H9 (cell line): ENCODE results near the gene ANKK1. TPM values are rescaled to one million over a fixed set of nuclear protein-coding genes. Genes with fewer than 3 reads are reported as not detected.

Experiments
- DNase-seq: peaks from one replicate; pipeline ENCODE4 v3.0.0-alpha.2; 2017
- H2AFZ ChIP-seq: one replicate; pipeline ENCODE4 v1.6.1; 2013; ENCODE audit warnings: mild to moderate bottlenecking, low read length, control low read depth, moderate library complexity
- H2AK5ac ChIP-seq: 2 replicates; pipeline ENCODE4 v1.6.1; 2013; ENCODE audit warnings: low read length, control low read depth, mixed read lengths; ENCODE audit not compliant: insufficient read length
- H2BK120ac ChIP-seq: one replicate; pipeline ENCODE4 v1.6.1; 2013; ENCODE audit warnings: low read depth, mild to moderate bottlenecking, low read length, control low read depth, inconsistent platforms; ENCODE audit not compliant: poor library complexity, severe bottlenecking
- H2BK12ac ChIP-seq: 2 replicates; pipeline ENCODE4 v1.6.1; 2013; ENCODE audit warnings: low read length, control low read depth, mixed read lengths, low read depth; ENCODE audit not compliant: insufficient read length
- H2BK15ac ChIP-seq: 2 replicates; pipeline ENCODE4 v1.6.1; 2013; ENCODE audit warnings: low read depth, low read length, control low read depth
- H2BK20ac ChIP-seq: one replicate; pipeline ENCODE4 v1.6.1; 2013; ENCODE audit warnings: low read depth, mild to moderate bottlenecking, low read length, control low read depth, inconsistent platforms; ENCODE audit not compliant: poor library complexity, severe bottlenecking
- H2BK5ac ChIP-seq: 2 replicates; pipeline ENCODE4 v1.6.1; 2013; ENCODE audit warnings: low read length, control low read depth, mixed read lengths; ENCODE audit not compliant: insufficient read length
- H3K14ac ChIP-seq: 2 replicates; pipeline ENCODE4 v1.6.1; 2013; ENCODE audit warnings: low read length, control low read depth; ENCODE audit not compliant: insufficient read depth
- H3K18ac ChIP-seq: 2 replicates; pipeline ENCODE4 v1.6.1; 2013; ENCODE audit warnings: low read depth, mild to moderate bottlenecking, mixed read lengths, low read length, control low read depth; ENCODE audit not compliant: insufficient read length
- H3K23ac ChIP-seq: 2 replicates; pipeline ENCODE4 v1.6.1; 2013; ENCODE audit warnings: low read length, control low read depth, mixed read lengths, low read depth; ENCODE audit not compliant: insufficient read length
- H3K23me2 ChIP-seq: 2 replicates; pipeline ENCODE4 v1.6.1; 2013; ENCODE audit warnings: low read depth, mild to moderate bottlenecking, mixed read lengths, low read length, control low read depth; ENCODE audit not compliant: insufficient read length, poor library complexity, severe bottlenecking
- H3K27ac ChIP-seq: 2 replicates; pipeline ENCODE4 v1.5.1; 2013; ENCODE audit warnings: low read length, control low read depth, mixed read lengths, low read depth; ENCODE audit not compliant: insufficient read length
- H3K27me3 ChIP-seq: 2 replicates; pipeline ENCODE4 v1.6.1; 2013; ENCODE audit warnings: low read length, control low read depth, inconsistent platforms; ENCODE audit not compliant: insufficient read depth
- H3K4ac ChIP-seq: 2 replicates; pipeline ENCODE4 v1.6.1; 2013; ENCODE audit warnings: low read depth, mild to moderate bottlenecking, control low read depth, inconsistent platforms, low read length, moderate library complexity
- H3K4me1 ChIP-seq: 2 replicates; pipeline ENCODE4 v1.6.1; 2013; ENCODE audit warnings: low read length, control low read depth, inconsistent platforms; ENCODE audit not compliant: insufficient read depth
- H3K4me2 ChIP-seq: 2 replicates; pipeline ENCODE4 v1.6.1; 2013; ENCODE audit warnings: low read length, control low read depth, mixed read lengths; ENCODE audit not compliant: insufficient read length, insufficient read depth
- H3K56ac ChIP-seq: 2 replicates; pipeline ENCODE4 v1.6.1; 2013; ENCODE audit warnings: low read depth, mild to moderate bottlenecking, mixed read lengths, low read length, control low read depth; ENCODE audit not compliant: insufficient read length
- H3K79me1 ChIP-seq: 2 replicates; pipeline ENCODE4 v1.6.1; 2013; ENCODE audit warnings: low read depth, mild to moderate bottlenecking, moderate library complexity, low read length, control low read depth, inconsistent platforms; ENCODE audit not compliant: insufficient read depth, poor library complexity, severe bottlenecking
- H3K79me2 ChIP-seq: 2 replicates; pipeline ENCODE4 v1.6.1; 2013; ENCODE audit warnings: low read length, control low read depth, inconsistent platforms; ENCODE audit not compliant: insufficient read depth
- H3K9ac ChIP-seq: 2 replicates; pipeline ENCODE4 v1.6.1; 2013; ENCODE audit warnings: low read length, control low read depth, mixed read lengths; ENCODE audit not compliant: insufficient read length; ENCODE audit errors: extremely low read depth
- H3K9me3 ChIP-seq: one replicate; pipeline ENCODE4 v1.6.1; 2013; ENCODE audit warnings: low read depth, low read length, inconsistent platforms; ENCODE audit not compliant: control insufficient read depth
- H3T11ph ChIP-seq: one replicate; pipeline ENCODE4 v1.6.1; 2013; ENCODE audit warnings: mild to moderate bottlenecking, low read length, control low read depth, inconsistent platforms
- H4K20me1 ChIP-seq: one replicate; pipeline ENCODE4 v1.6.1; 2013; ENCODE audit not compliant: control insufficient read depth, insufficient read length, insufficient read depth
- H4K5ac ChIP-seq: 2 replicates; pipeline ENCODE4 v1.6.1; 2013; ENCODE audit warnings: low read depth, mild to moderate bottlenecking, mixed read lengths, low read length, control low read depth; ENCODE audit not compliant: insufficient read length
- H4K8ac ChIP-seq: replicated peaks from 2 replicates; pipeline ENCODE4 v1.6.1; 2013; ENCODE audit warnings: low read length, control low read depth, mixed read lengths, low read depth; ENCODE audit not compliant: insufficient read length
- H4K91ac ChIP-seq: 2 replicates; pipeline ENCODE4 v1.6.1; 2013; ENCODE audit warnings: low read depth, mild to moderate bottlenecking, moderate library complexity, mixed read lengths, low read length, control low read depth; ENCODE audit not compliant: insufficient read length
- H3K27ac Mint-ChIP-seq, 3 experiments: 2 replicates in 2 of 3; 3 replicates in 1 of 3; pipeline ENCODE4 v1.8.0; 2020 to 2021; ENCODE audit warnings: mixed read lengths in 3 of 3, mild to moderate bottlenecking in 1 of 3, moderate library complexity in 1 of 3
- H3K27me3 Mint-ChIP-seq: 2 replicates; pipeline ENCODE4 v1.8.0; 2021; ENCODE audit warnings: low read depth, mild to moderate bottlenecking, moderate library complexity, mixed read lengths
- H3K36me3 Mint-ChIP-seq, 3 experiments: 2 replicates in 2 of 3; 3 replicates in 1 of 3; pipeline ENCODE4 v1.8.0; 2020 to 2021; ENCODE audit warnings: low read depth in 3 of 3, mixed read lengths in 3 of 3; ENCODE audit not compliant: insufficient read depth in 1 of 3
- H3K4me1 Mint-ChIP-seq, 2 experiments: 2 replicates each; pipeline ENCODE4 v1.8.0; 2020; ENCODE audit warnings: mixed read lengths in 2 of 2
- H3K4me3 Mint-ChIP-seq, 2 experiments: 2 replicates in 1 of 2; 3 replicates in 1 of 2; pipeline ENCODE4 v1.8.0; 2020 to 2021; ENCODE audit warnings: mild to moderate bottlenecking in 2 of 2, mixed read lengths in 2 of 2, moderate library complexity in 1 of 2
- H3K9me3 Mint-ChIP-seq, 2 experiments: 2 replicates in 1 of 2; 3 replicates in 1 of 2; pipeline ENCODE4 v1.8.0; 2020; ENCODE audit warnings: mild to moderate bottlenecking in 2 of 2, mixed read lengths in 2 of 2, moderate library complexity in 1 of 2
- CTCF ChIP-seq: fragments of 200-600 bp; sonication (generic); conservative IDR thresholded peaks from 3 replicates; pipeline ENCODE4 v1.8.0; 2021; ENCODE audit warnings: antibody characterized with exemption, mild to moderate bottlenecking
- WGBS: extraction: QIAGEN DNeasy Blood & Tissue Kit; methylation state at CpG from one replicate; pipeline ENCODE4 v1.1.7; 2013; ENCODE audit warnings: missing lambda C conversion rate, low lambda C conversion rate, mixed read lengths; ENCODE audit not compliant: insufficient read length; ENCODE audit errors: extremely low coverage; 5-methylcytosine and 5-hydroxymethylcytosine counted together
- total RNA-seq: library from RNA; stranded (reverse); gene quantifications from 2 replicates; pipeline ENCODE4 v1.2.1, GENCODE V29; 2021

The ANKK1 gene
- total RNA-seq, 1 experiment from 2014 or later: 0.20 TPM

GRCh38 chr11:113376156-113376555 is 11.4 kb upstream of the ANKK1 start:
- no peaks in the 10 kb centered on the region for H3K36me3 Mint-ChIP-seq
- H4K8ac ChIP-seq: no peak overlapping the region
- no peaks in the 10 kb centered on the region for H3K9me3 Mint-ChIP-seq
- no peak overlapping the region for H3K56ac ChIP-seq
- no peaks in the 10 kb centered on the region; the same call in 1 of the 2 replicates for H3K27me3 Mint-ChIP-seq
- no peaks in the 10 kb centered on the region for H3K79me2 ChIP-seq
- no peak overlapping the region for H3K27ac Mint-ChIP-seq
- no peak overlapping the region for H2BK120ac ChIP-seq
- no peak overlapping the region for H2BK15ac ChIP-seq
- H3K79me1 ChIP-seq: no peaks in the 10 kb centered on the region
- H4K5ac ChIP-seq: no peak overlapping the region
- no peak overlapping the region for H3K27ac ChIP-seq
- DNase-seq: no peak
- no peak overlapping the region for H3K14ac ChIP-seq
- no peak overlapping the region for H2BK12ac ChIP-seq
- H3K4me2 ChIP-seq: no peak overlapping the region
- no peaks in the 10 kb centered on the region for H3K27me3 ChIP-seq
- no peak overlapping the region for H2AK5ac ChIP-seq
- no peaks in the 10 kb centered on the region for H3K9me3 ChIP-seq
- H3T11ph ChIP-seq: no peak overlapping the region
- no peak overlapping the region for H2BK20ac ChIP-seq
- peaks cover 14 to 16% of the 10 kb centered on the region in 2 experiments for H3K4me1 Mint-ChIP-seq
- H3K4ac ChIP-seq: no peak overlapping the region
- no peaks in the 10 kb centered on the region for H3K4me1 ChIP-seq
- no peak overlapping the region for H3K9ac ChIP-seq
- no peak for TF ChIP-seq CTCF
- H2AFZ ChIP-seq: no peak overlapping the region
- no peak overlapping the region for H3K18ac ChIP-seq
- no peak overlapping the region for H3K23ac ChIP-seq
- no peak overlapping the region for H3K4me3 Mint-ChIP-seq
- no CpG with 5 or more reads among the region's 3 CpGs for WGBS
- H3K23me2 ChIP-seq: no peaks in the 10 kb centered on the region
- no peaks in the 10 kb centered on the region for H4K20me1 ChIP-seq
- no peak overlapping the region for H2BK5ac ChIP-seq
- no peak overlapping the region for H4K91ac ChIP-seq
